NCI-H510A treated with DMSO at 0.1 percent for 48 hours (cell line): ENCODE data around the gene HAUS7.
"Not testable (repeated sequence)": the region's sequence is repeated elsewhere in the genome, so short reads cannot be mapped to it uniquely, and the experiment has no call there.

Experiments
- DNase-seq: peaks from one replicate; lab custom pipeline; 2025; lab: John Stamatoyannopoulos, UW

HAUS7 gene

GRCh38 chrX:153408221-153408721 lies 62.1 kb downstream of the HAUS7 start:
- no peak for DNase-seq

GRCh38 chrX:153407736-153408135 lies 62.6 kb downstream of the HAUS7 start:
- DNase-seq, result no peak

GRCh38 chrX:153406903-153407302 lies 63.5 kb downstream of the HAUS7 start:
- DNase-seq, result no peak

GRCh38 chrX:153406011-153406410 lies 64.4 kb downstream of the HAUS7 start:
- no peak for DNase-seq

- no peak for DNase-seq
Measured at GRCh38 chrX:153405426-153405825, 65.0 kb downstream of the HAUS7 start.

DNA sequence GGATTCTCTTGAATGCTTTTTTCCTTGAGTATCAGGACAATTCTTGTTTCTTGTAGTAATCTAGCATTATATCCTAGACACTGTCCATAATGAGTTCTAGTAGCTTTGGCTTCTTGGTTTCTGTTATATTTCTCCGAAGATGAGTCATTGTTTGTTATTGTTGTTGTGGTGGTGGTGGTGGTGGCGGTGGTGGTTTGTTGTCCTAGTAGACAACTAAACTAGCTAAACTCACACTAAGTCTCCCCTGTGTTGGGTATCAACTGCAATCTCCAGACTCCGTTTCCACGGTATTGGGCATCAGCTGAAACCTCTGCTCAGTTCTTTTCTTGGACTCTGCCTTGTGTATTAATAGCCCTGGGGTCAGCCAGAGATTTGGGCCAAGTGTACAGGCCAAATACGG lies 66.0 kb downstream of the HAUS7 start:
- not testable (repeated sequence) for DNase-seq

- no peak for DNase-seq
Measured at GRCh38 chrX:153401133-153401764, 69.1 kb downstream of the HAUS7 start, which contains the start of gene PNMA6E. TSS of gene PNMA6E (minus strand) at chrX:153401350. CDS start at chrX:153398849, 2,501 bp downstream.

GRCh38 chrX:153400146-153401132 lies 69.9 kb downstream of the HAUS7 start:
- DNase-seq, result no peak

- no peak for DNase-seq
Measured at GRCh38 chrX:153398275-153398960, 72.0 kb downstream of the HAUS7 start.
